ENCODE measurements around the gene PRDX1. TPM values are rescaled to one million over a fixed set of nuclear protein-coding genes. Genes with fewer than 3 reads are reported as not detected.

The PRDX1 gene
- total and polyA plus RNA-seq, 2 experiments from 2014 or later: 1,070 to 2,149 TPM

DNA sequence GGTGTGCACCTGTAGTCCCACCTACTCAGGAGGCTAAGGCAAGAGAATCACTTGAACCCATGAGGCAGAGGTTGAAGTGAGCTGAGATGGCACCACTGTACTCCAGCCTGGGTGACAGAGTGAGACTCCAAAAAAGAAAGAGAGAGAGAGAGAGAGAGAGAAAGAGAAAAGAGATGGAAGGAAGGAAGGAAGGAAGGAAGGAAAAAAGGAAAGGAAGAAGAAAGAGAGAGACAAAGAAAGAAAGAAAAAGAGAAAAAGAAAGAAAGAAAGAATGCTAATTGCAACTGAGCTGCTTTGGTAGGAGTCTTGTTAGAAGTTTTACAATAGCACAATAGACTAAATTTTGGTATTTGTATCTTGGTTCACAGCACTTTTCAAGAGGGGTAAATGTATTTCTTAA, 56.4 kb downstream of the PRDX1 start:
- no peaks in the 10 kb centered on the region for H3K9me2 ChIP-seq (ENCODE audit: insufficient read depth)
- H3K4me1 ChIP-seq (ENCODE audit: insufficient read depth): no peaks in the 10 kb centered on the region
- Mint-ChIP-seq H3K4me1 (no peaks in the 10 kb centered on the region), H3K9me3 (no peaks in the 10 kb centered on the region), H3K4me3 (no peak overlapping the region), H3K36me3 (ENCODE audit: low read depth) (no peaks in the 10 kb centered on the region), H3K27me3 (ENCODE audit: insufficient read depth, low read depth, poor library complexity) (no peaks in the 10 kb centered on the region), H3K27ac (no peak overlapping the region)
- no peak overlapping the region for H3K4me3 ChIP-seq
- no peaks in the 10 kb centered on the region for H3F3A ChIP-seq (replicated peaks; ENCODE audit: low read depth)
- H2AFZ ChIP-seq: no peak overlapping the region
- no peak overlapping the region for H3K4me2 ChIP-seq
- H4K20me1 ChIP-seq (replicated peaks; ENCODE audit: insufficient read depth): no peaks in the 10 kb centered on the region; the same call in 1 of the 2 replicates
- no peak for DNase-seq (ENCODE audit: low spot score)
- TF ChIP-seq CREB1 (CRISPR knock-in tag; IDR thresholded peaks at IDR 0.05; ENCODE audit: low read depth) (no peak), NANOG (IDR thresholded peaks at IDR 0.05; ENCODE audit: borderline replicate concordance) (no peak), JUNB (IDR thresholded peaks at IDR 0.05; ENCODE audit: unreplicated experiment) (no peak), POLR2AphosphoS5 (IDR thresholded peaks at IDR 0.05; ENCODE audit: low read depth) (no peak), EZH2phosphoT487 (IDR thresholded peaks at IDR 0.05; ENCODE audit: unreplicated experiment) (no peak)
- TF ChIP-seq, protein P1, sequence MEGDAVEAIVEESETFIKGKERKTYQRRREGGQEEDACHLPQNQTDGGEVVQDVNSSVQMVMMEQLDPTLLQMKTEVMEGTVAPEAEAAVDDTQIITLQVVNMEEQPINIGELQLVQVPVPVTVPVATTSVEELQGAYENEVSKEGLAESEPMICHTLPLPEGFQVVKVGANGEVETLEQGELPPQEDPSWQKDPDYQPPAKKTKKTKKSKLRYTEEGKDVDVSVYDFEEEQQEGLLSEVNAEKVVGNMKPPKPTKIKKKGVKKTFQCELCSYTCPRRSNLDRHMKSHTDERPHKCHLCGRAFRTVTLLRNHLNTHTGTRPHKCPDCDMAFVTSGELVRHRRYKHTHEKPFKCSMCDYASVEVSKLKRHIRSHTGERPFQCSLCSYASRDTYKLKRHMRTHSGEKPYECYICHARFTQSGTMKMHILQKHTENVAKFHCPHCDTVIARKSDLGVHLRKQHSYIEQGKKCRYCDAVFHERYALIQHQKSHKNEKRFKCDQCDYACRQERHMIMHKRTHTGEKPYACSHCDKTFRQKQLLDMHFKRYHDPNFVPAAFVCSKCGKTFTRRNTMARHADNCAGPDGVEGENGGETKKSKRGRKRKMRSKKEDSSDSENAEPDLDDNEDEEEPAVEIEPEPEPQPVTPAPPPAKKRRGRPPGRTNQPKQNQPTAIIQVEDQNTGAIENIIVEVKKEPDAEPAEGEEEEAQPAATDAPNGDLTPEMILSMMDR (conservative IDR thresholded peaks at IDR 0.05; ENCODE audit: low read depth in 2 of 2): no peak
- H3K36me3 ChIP-seq (ENCODE audit: insufficient read depth): no peaks in the 10 kb centered on the region
- no peaks in the 10 kb centered on the region for H3K79me2 ChIP-seq (replicated peaks; ENCODE audit: insufficient read depth)
- H3K27ac ChIP-seq (ENCODE audit: low read depth): no peak overlapping the region
- ATAC-seq: no peak
- H3K27me3 ChIP-seq (ENCODE audit: insufficient read depth): no peaks in the 10 kb centered on the region

Other genes with a start within 250 kb of the PRDX1 start
- 60.7 and 82.1 TPM in 2 replicates for gene HPDL, start 195.0 kb downstream of the PRDX1 start, total RNA-seq (2014; rRNA removed; shearing (Covaris generic))
- gene HPDL, start 195.0 kb downstream of the PRDX1 start, polyA plus RNA-seq (2016; fragmentation: Nextera tagmentation; extraction: Ambion mirVana): 36.5 and 39.6 TPM in 2 replicates
- gene TOE1, start 181.7 kb downstream of the PRDX1 start, total RNA-seq (2014; rRNA removed; shearing (Covaris generic)): 18.4 and 22.4 TPM in 2 replicates
- gene TOE1, start 181.7 kb downstream of the PRDX1 start, polyA plus RNA-seq (2016; fragmentation: Nextera tagmentation; extraction: Ambion mirVana): 7.7 and 9.1 TPM in 2 replicates
- gene MUTYH, start 181.4 kb downstream of the PRDX1 start, total RNA-seq (2014; rRNA removed; shearing (Covaris generic)): 63.6 and 67.4 TPM in 2 replicates
- 47.9 and 52.8 TPM in 2 replicates for gene MUTYH, start 181.4 kb downstream of the PRDX1 start, polyA plus RNA-seq (2016; fragmentation: Nextera tagmentation; extraction: Ambion mirVana)
- 11.4 and 14.0 TPM in 2 replicates for gene TESK2, start 30.7 kb downstream of the PRDX1 start, total RNA-seq (2014; rRNA removed; shearing (Covaris generic))
- gene TESK2, start 30.7 kb downstream of the PRDX1 start, polyA plus RNA-seq (2016; fragmentation: Nextera tagmentation; extraction: Ambion mirVana): 5.2 and 6.0 TPM in 2 replicates
- 1.2 and 1.6 TPM in 2 replicates for gene CCDC163, start 21.8 kb downstream of the PRDX1 start, total RNA-seq (2014; rRNA removed; shearing (Covaris generic))
- 4.5 and 4.6 TPM in 2 replicates for gene CCDC163, start 21.8 kb downstream of the PRDX1 start, polyA plus RNA-seq (2016; fragmentation: Nextera tagmentation; extraction: Ambion mirVana)
- 3.0 and 3.7 TPM in 2 replicates for gene MMACHC, start 21.6 kb downstream of the PRDX1 start, total RNA-seq (2014; rRNA removed; shearing (Covaris generic))
- 4.6 and 4.9 TPM in 2 replicates for gene MMACHC, start 21.6 kb downstream of the PRDX1 start, polyA plus RNA-seq (2016; fragmentation: Nextera tagmentation; extraction: Ambion mirVana)
- 172 and 186 TPM in 2 replicates for gene AKR1A1, start 28.9 kb upstream of the PRDX1 start, total RNA-seq (2014; rRNA removed; shearing (Covaris generic))
- 275 and 293 TPM in 2 replicates for gene AKR1A1, start 28.9 kb upstream of the PRDX1 start, polyA plus RNA-seq (2016; fragmentation: Nextera tagmentation; extraction: Ambion mirVana)
- 254 and 294 TPM in 2 replicates for gene NASP, start 62.2 kb upstream of the PRDX1 start, total RNA-seq (2014; rRNA removed; shearing (Covaris generic))
- 1,008 and 1,039 TPM in 2 replicates for gene NASP, start 62.2 kb upstream of the PRDX1 start, polyA plus RNA-seq (2016; fragmentation: Nextera tagmentation; extraction: Ambion mirVana)
- 1.0 and 2.2 TPM in 2 replicates for gene CCDC17, start 102.2 kb upstream of the PRDX1 start, total RNA-seq (2014; rRNA removed; shearing (Covaris generic))
- gene CCDC17, start 102.2 kb upstream of the PRDX1 start, polyA plus RNA-seq (2016; fragmentation: Nextera tagmentation; extraction: Ambion mirVana): 0.57 and 0.90 TPM in 2 replicates
- gene GPBP1L1, start 164.6 kb upstream of the PRDX1 start, total RNA-seq (2014; rRNA removed; shearing (Covaris generic)): 117 and 134 TPM in 2 replicates
- gene GPBP1L1, start 164.6 kb upstream of the PRDX1 start, polyA plus RNA-seq (2016; fragmentation: Nextera tagmentation; extraction: Ambion mirVana): 61.7 and 63.2 TPM in 2 replicates
- gene TMEM69, start 166.3 kb upstream of the PRDX1 start, total RNA-seq (2014; rRNA removed; shearing (Covaris generic)): 45.8 and 59.7 TPM in 2 replicates
- 38.8 and 62.4 TPM in 2 replicates for gene TMEM69, start 166.3 kb upstream of the PRDX1 start, polyA plus RNA-seq (2016; fragmentation: Nextera tagmentation; extraction: Ambion mirVana)
- gene IPP, start 228.8 kb upstream of the PRDX1 start, total RNA-seq (2014; rRNA removed; shearing (Covaris generic)): 1.8 and 3.7 TPM in 2 replicates
- gene IPP, start 228.8 kb upstream of the PRDX1 start, polyA plus RNA-seq (2016; fragmentation: Nextera tagmentation; extraction: Ambion mirVana): 2.8 and 4.6 TPM in 2 replicates